ENCODE data around the gene FGF8.
"Not testable (repeated sequence)": the region's sequence is repeated elsewhere in the genome, so short reads cannot be mapped to it uniquely, and the experiment has no call there.

FGF8 gene

GRCh38 chr10:101797403-101798059 lies 21.6 kb upstream of the FGF8 start:
- H3K27ac ChIP-seq = no peak overlapping the region
- no peaks in the 10 kb centered on the region for H3K9me3 ChIP-seq (ENCODE audit: severe bottlenecking)
- no peak for TF ChIP-seq CTCF (IDR thresholded peaks at IDR 0.05; ENCODE audit: low read depth, low read length)
- DNase-seq = no peak
- no peaks in the 10 kb centered on the region for H3K27me3 ChIP-seq (ENCODE audit: insufficient read depth, low read depth, severe bottlenecking)
- peaks cover 99% of the 10 kb centered on the region for H3K36me3 ChIP-seq
- no peak overlapping the region for H3K4me3 ChIP-seq (ENCODE audit: low read depth, low read length)

- Histone ChIP-seq H3K4me3 (ENCODE audit: low read depth, low read length) (no peak overlapping the region), H3K27me3 (ENCODE audit: insufficient read depth, low read depth, severe bottlenecking) (no peaks in the 10 kb centered on the region), H3K36me3 (peaks cover 96% of the 10 kb centered on the region), H3K27ac (no peak overlapping the region), H3K9me3 (ENCODE audit: severe bottlenecking) (no peaks in the 10 kb centered on the region)
- TF ChIP-seq CTCF (IDR thresholded peaks at IDR 0.05; ENCODE audit: low read depth, low read length) = no peak
- DNase-seq = no peak
Observed at GRCh38 chr10:101793526-101793925, 17.6 kb upstream of the FGF8 start.

DNA sequence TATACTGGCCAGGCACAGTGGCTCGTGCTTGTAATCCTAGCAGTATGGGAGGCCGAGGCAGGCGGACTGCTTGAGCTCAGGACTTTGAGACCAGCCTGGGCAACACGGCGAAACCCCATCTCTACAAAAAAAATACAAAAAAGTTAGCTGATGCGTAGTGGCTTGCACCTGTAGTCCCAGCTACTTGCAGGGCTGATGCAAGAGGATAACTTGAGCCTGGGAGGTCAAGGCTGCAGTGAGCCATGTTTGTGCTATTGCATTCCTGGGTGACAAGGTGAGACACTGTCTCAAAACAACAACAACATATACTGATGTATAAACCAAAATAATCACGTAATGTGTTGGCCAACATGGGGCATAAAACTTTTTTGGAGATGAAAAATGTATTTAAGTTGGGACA lies 13.8 kb upstream of the FGF8 start:
- no peak for DNase-seq
- no peak for TF ChIP-seq CTCF (IDR thresholded peaks at IDR 0.05; ENCODE audit: low read depth, low read length)
- Histone ChIP-seq H3K27me3 (ENCODE audit: insufficient read depth, low read depth, severe bottlenecking) (no peaks in the 10 kb centered on the region), H3K4me3 (ENCODE audit: low read depth, low read length) (no peak overlapping the region), H3K9me3 (ENCODE audit: severe bottlenecking) (no peaks in the 10 kb centered on the region), H3K27ac (no peak overlapping the region), H3K36me3 (peaks cover 94% of the 10 kb centered on the region)

DNA sequence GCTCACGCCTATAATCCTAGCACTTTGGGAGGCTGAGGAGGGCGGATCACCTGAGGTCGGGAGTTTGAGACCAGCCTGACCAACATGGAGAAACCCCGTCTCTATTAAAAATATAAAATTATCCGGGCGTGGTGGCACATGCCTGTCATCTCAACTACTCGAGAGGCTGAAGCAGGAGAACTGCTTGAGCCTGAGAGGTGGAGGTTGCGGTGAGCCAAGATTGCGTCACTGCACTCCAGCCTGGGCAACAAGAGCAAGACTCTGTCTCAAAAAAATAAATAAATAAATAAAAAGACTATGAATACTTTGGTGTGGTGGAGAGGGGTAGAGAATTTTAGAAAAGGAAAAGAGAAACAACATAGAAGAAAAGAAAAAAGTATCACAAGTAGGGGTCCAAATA lies 13.3 kb upstream of the FGF8 start:
- H3K9me3 ChIP-seq (ENCODE audit: severe bottlenecking); H3K4me3 ChIP-seq (ENCODE audit: low read depth, low read length); H3K27me3 ChIP-seq (ENCODE audit: insufficient read depth, low read depth, severe bottlenecking); DNase-seq; H3K27ac ChIP-seq: not testable (repeated sequence)
- peaks cover 94% of the 10 kb centered on the region for H3K36me3 ChIP-seq

DNA sequence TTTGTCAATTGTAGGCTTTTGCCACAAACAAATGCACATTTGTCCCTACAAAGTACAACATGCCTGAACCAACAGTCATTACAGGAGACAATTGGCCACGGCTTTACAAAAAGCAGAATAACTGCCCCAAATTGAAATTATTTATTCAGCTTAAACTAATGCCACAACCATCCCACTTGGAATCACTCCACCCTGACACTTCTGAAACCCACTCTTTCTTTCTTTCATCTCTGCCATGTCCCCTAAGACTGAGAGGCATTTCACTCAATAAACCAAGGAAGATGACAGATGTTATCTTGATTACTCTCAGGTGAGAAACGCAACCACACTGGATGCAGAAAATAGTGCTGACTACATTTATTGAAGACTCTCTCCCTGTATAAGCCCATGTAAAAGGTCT lies 9.9 kb upstream of the FGF8 start:
- no peak for DNase-seq
- Histone ChIP-seq H3K36me3 (peaks cover 65% of the 10 kb centered on the region), H3K27ac (no peak overlapping the region), H3K27me3 (ENCODE audit: insufficient read depth, low read depth, severe bottlenecking) (no peaks in the 10 kb centered on the region), H3K9me3 (ENCODE audit: severe bottlenecking) (no peaks in the 10 kb centered on the region), H3K4me3 (ENCODE audit: low read depth, low read length) (no peak overlapping the region)
- TF ChIP-seq CTCF (IDR thresholded peaks at IDR 0.05; ENCODE audit: low read depth, low read length) = no peak

DNA sequence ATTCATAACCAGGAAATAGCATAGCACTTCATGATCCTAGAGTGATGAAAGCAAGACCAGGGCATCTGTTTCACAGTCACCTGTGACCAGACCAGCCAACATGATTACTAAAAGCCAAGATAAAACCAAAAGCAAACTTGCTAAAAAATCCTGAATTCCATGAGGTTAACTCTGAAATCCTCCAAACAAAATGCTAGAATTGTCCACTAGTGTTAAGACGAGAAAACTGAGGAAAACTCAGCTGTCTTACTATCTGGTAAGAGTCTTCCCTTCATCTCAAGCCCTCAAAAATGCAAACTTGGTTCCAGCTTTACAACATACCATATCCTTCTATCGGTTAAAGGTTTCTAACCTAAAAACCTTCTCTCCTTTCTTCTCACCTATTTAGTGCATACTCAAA lies 8.6 kb upstream of the FGF8 start:
- no peak for DNase-seq
- no peak overlapping the region; the same call in 1 of the 2 replicates for H3K27ac ChIP-seq
- no peak overlapping the region for H3K4me3 ChIP-seq (ENCODE audit: low read depth, low read length)
- peaks cover 55% of the 10 kb centered on the region for H3K36me3 ChIP-seq
- TF ChIP-seq CTCF (IDR thresholded peaks at IDR 0.05; ENCODE audit: low read depth, low read length) = no peak
- no peaks in the 10 kb centered on the region for H3K27me3 ChIP-seq (ENCODE audit: insufficient read depth, low read depth, severe bottlenecking)
- no peaks in the 10 kb centered on the region for H3K9me3 ChIP-seq (ENCODE audit: severe bottlenecking)

All from WERI-Rb-1 (cell line).